IPS-20b (cell line): ENCODE results near the gene NRDC.
A peak's percentile ranks its signal among the peaks of the same experiment; 100 is the strongest.

ENCODE experiments used
- H3K27ac ChIP-seq: one replicate; pipeline ENCODE4 v1.5.1; 2013; ENCODE audit warnings: low read length
- H3K27me3 ChIP-seq: 2 replicates; pipeline ENCODE4 v1.6.1; 2013; ENCODE audit warnings: mild to moderate bottlenecking, low read length, inconsistent platforms; ENCODE audit not compliant: insufficient read depth
- H3K36me3 ChIP-seq: 2 replicates; pipeline ENCODE4 v1.6.1; 2013; ENCODE audit warnings: low read depth, mild to moderate bottlenecking, inconsistent platforms, low read length, moderate library complexity; ENCODE audit not compliant: insufficient read depth
- H3K4me1 ChIP-seq: 2 replicates; pipeline ENCODE4 v1.6.1; 2013; ENCODE audit warnings: mild to moderate bottlenecking, control low read depth, inconsistent platforms, low read length, moderate library complexity; ENCODE audit not compliant: insufficient read depth
- H3K4me3 ChIP-seq: 2 replicates; pipeline ENCODE4 v1.5.1; 2013; ENCODE audit warnings: mild to moderate bottlenecking, low read length, inconsistent platforms
- H3K9ac ChIP-seq: 2 replicates; pipeline ENCODE4 v1.6.1; 2013; ENCODE audit warnings: low read depth, mild to moderate bottlenecking, inconsistent platforms, low read length, moderate library complexity
- H3K9me3 ChIP-seq: 2 replicates; pipeline ENCODE4 v1.6.1; 2013; ENCODE audit warnings: mild to moderate bottlenecking, low read depth, low read length, inconsistent platforms; ENCODE audit not compliant: insufficient read depth

The NRDC gene

DNA sequence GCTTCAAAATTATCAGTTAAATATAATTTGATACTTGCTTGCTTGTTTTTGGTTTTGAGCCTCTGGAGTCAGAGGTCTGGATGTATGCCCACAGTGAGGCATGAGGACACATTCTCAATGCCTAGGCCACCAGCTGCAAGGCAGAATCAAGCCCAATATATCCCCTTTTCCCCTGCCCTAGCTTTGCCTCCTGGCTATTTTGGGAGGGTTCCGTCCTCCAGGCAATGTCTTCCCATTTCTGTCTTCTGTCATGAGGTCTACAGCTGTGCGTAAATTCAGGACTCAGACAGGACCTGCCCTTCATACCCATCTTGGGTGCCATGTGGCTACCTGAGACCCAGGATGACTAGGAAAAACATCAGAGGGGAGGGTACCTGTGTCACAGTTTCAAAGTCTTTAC lies 19.2 kb downstream of the NRDC start:
- Histone ChIP-seq H3K27ac (no peak overlapping the region), H3K4me1 (peaks cover 17% of the 10 kb centered on the region), H3K4me3 (0 out of 2 replicates have a peak overlapping the region, but pooled peaks have one; percentile 31), H3K9ac (0 out of 2 replicates have a peak overlapping the region, but pooled peaks have one; percentile 2), H3K36me3 (peaks cover 4% of the 10 kb centered on the region; the same call in 1 of the 2 replicates), H3K27me3 (no peaks in the 10 kb centered on the region), H3K9me3 (no peaks in the 10 kb centered on the region)

DNA sequence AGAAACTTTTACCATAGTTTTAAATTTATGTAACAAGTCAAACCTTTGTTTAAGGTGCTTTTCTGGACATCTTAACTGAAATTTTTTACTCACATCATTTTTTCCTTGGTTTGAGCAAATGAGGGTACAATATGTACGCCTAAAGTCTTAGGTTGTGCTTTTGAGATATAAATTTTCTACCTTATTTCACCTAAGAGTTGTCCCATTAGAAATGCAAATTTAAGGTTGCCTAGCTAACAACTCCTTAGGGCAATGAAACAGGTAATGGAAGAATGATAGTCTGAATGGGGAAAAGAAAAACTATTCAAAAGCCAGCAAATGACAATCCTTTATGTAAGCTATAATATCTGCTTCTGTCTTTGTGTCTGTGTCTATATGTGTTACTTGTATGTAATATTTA lies 19.6 kb downstream of the NRDC start:
- Histone ChIP-seq H3K27ac (no peak overlapping the region), H3K36me3 (peaks cover 4% of the 10 kb centered on the region; the same call in 1 of the 2 replicates), H3K9me3 (no peaks in the 10 kb centered on the region), H3K4me3 (peak overlapping the region; percentile 31; the same call in 1 of the 2 replicates), H3K9ac (0 out of 2 replicates have a peak overlapping the region, but pooled peaks have one; percentile 2), H3K4me1 (peaks cover 17% of the 10 kb centered on the region), H3K27me3 (no peaks in the 10 kb centered on the region)

DNA sequence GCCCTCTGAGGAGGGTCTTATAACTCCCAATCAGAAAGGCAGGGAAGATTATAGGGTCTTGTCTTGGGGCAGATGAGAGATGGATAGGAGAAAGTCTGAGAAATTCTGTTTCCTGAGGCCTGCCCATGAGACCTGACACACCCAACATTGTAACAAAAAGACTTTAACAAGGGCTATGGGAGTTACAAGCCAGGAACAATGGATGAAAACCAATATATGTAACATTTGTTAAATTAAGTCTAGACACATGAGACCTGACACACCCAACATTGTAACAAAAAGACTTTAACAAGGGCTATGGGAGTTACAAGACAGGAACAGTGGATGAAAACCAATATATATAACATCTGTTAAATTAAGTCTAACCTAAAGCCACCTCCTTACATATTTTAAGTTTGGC lies 21.8 kb downstream of the NRDC start:
- Histone ChIP-seq H3K27me3 (no peaks in the 10 kb centered on the region), H3K4me3 (no peak overlapping the region), H3K36me3 (peaks cover 11% of the 10 kb centered on the region), H3K27ac (no peak overlapping the region), H3K9me3 (no peaks in the 10 kb centered on the region), H3K9ac (no peak overlapping the region), H3K4me1 (peaks cover 17% of the 10 kb centered on the region)

DNA sequence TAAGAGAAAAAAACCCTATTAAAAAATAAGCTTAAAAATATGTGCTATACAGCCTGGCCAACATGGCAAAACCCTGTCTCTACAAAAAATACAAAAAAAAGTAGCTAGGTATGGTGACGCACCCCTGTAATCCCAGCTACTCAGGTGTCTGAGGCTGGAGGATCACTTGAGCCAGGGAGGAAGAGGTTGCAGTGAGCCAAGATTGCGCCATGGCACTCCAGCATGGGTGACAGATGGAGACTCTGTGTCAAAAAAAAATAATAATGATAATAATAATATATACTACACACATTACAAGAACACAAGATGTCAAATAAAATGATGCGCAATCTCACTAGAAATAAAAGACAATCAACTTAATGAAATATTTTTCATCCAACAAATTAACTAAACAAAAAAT lies 22.9 kb downstream of the NRDC start:
- Histone ChIP-seq H3K9me3 (no peaks in the 10 kb centered on the region), H3K9ac (no peak overlapping the region), H3K27ac (no peak overlapping the region), H3K4me1 (peaks cover 17% of the 10 kb centered on the region), H3K4me3 (no peak overlapping the region), H3K27me3 (no peaks in the 10 kb centered on the region), H3K36me3 (peaks cover 11% of the 10 kb centered on the region)

DNA sequence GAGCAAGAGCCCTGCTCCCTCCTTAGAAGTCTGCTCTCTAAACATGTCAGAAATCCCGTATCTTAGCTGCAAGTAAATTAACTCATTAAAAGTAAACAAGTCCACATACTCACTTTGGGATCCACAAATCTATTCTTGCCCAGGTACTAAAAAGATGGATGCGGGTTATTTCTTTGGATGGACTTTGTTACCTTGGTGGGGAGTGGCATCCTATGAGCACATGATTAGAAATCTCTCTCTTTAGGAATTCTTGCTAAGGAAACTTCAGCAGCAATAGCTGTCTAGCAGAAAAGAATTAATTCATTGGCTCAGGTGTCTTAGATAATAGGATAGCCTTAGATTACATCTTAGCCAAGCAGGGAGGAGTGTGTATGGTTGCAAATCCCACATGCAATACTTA lies 25.2 kb downstream of the NRDC start:
- H3K4me3 ChIP-seq: no peak overlapping the region
- no peak overlapping the region for H3K27ac ChIP-seq
- no peaks in the 10 kb centered on the region for H3K27me3 ChIP-seq
- H3K9me3 ChIP-seq: no peaks in the 10 kb centered on the region
- H3K36me3 ChIP-seq: peaks cover 11% of the 10 kb centered on the region
- H3K9ac ChIP-seq: no peak overlapping the region
- H3K4me1 ChIP-seq: peaks cover under 1% of the 10 kb centered on the region

DNA sequence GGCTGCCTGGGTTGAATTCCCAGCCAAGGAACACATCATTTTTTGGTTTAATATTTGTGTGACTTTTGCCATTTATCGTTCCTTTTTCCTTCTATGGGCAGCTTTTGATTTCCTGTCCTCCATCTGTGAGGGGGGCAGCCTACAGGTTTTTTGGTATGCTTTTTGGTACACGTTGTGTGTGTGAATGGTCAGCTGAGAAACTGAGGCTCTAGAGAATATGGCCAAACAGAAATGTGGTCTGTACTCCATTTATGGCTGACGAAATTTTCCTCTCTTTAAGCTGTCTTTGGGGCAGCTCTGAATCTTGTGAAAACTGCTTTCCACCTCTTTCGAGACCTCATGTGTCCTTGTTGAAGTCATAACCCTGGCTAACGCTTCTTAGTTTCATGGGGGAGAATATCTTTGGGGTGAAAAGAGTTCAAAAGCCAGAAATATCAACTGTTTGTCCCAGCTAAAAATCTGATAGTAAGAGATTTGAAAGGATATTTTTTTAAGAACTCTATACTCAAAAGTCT lies 26.6 kb downstream of the NRDC start:
- no peaks in the 10 kb centered on the region for H3K27me3 ChIP-seq
- no peak overlapping the region for H3K9ac ChIP-seq
- H3K36me3 ChIP-seq: peaks cover 11% of the 10 kb centered on the region
- H3K4me1 ChIP-seq: no peaks in the 10 kb centered on the region; the same call in 1 of the 2 replicates
- H3K4me3 ChIP-seq: no peak overlapping the region
- no peaks in the 10 kb centered on the region for H3K9me3 ChIP-seq
- H3K27ac ChIP-seq: no peak overlapping the region

DNA sequence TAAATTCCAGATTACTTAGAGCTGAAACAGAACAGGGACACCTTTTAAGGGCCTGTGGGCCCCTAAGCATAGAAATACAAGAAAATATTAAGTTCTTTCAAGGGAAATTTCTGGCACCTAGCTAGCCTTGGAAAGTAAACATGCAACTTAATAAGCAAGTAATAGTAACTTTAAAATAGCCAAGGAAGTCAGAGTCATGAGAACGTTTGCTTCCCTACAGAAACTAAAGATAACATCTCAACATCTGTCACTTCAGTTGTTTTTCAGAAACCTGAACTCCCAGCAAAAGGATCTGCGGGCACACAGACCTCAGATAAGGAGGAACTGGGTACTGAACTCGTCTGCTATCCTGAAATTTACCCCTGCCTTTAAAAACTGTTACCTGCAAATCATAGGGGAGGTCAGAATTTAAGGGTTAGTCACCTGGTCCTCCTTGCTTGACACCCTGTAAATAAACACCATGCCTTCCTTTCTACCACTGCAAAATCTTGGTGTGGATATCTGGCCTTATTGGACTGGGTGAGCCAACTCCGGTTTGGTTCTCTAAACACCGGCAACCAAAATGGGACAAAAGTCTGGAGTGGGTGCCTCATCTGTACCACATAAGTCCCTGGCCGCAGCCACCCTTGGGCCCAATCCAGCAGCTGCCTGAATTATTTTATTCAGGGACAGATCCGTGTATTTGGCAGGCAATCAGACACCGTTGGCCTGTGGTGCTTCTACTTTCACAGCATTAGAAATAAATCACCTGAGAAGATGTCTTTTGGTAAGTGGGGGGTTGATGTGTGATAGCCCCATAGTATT lies 27.9 kb downstream of the NRDC start:
- H3K9ac ChIP-seq: no peak overlapping the region
- H3K9me3 ChIP-seq: no peaks in the 10 kb centered on the region
- H3K4me1 ChIP-seq: no peaks in the 10 kb centered on the region
- no peak overlapping the region for H3K27ac ChIP-seq
- peaks cover 11% of the 10 kb centered on the region for H3K36me3 ChIP-seq
- H3K27me3 ChIP-seq: no peaks in the 10 kb centered on the region
- H3K4me3 ChIP-seq: no peak overlapping the region

DNA sequence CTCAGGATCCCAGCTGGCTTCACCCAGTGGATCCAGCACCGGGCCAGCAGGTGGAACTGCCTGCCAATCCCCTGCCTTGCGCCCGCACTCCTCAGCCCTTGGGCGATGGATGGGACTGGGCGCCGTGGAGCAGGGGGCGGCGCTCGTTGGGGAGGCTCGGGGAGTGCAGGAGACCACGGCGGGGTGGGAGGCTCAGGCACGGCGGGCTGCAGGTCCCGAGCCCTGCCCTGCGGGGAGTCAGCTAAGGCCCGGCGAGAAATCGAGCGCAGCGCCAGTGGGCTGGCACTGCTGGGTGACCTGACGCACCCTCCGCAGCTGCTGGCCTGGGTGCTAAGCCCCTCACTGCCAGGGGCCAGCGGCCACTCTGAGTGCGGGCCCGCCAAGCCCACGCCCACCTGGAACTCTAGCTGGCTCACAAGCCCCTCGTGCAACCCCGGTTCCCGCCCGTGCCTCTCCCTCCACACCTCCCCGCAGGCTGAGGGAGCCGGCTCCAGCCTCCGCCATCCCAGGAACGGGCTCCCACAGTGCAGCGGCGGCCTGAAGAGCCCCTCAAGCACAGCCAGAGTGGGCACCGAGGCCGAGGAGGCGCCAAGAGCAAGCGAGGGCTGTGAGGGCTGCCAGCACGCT lies 31.1 kb downstream of the NRDC start:
- no peak overlapping the region for H3K4me3 ChIP-seq

DNA sequence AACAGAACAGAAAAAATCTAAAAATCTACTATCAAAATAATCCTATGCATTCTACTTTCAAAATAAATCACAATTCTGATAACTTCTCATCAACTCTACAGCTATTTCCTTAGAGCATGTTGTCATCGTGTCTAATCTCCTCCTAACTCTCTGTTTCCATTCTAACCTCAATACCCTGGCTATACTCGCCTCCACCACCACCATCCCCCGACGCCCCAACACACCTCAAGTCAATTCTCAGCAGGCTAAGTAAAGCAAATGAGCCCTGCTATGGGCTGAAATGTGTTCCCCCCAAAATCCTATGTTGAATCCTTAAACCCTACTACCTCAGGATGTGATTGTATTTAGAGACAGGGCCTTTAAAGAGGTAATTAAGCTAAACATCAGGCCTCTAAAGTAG lies 34.6 kb downstream of the NRDC start:
- Histone ChIP-seq H3K27ac (no peak overlapping the region), H3K4me1 (peaks cover 9% of the 10 kb centered on the region; the same call in 1 of the 2 replicates), H3K27me3 (no peaks in the 10 kb centered on the region)

More for the DNA sequence above, 31.1 kb downstream of the NRDC start:
- no peak overlapping the region for H3K9ac ChIP-seq
- no peaks in the 10 kb centered on the region for H3K9me3 ChIP-seq
- H3K27ac ChIP-seq: no peak overlapping the region
- peaks cover 9% of the 10 kb centered on the region; the same call in 1 of the 2 replicates for H3K4me1 ChIP-seq
- H3K27me3 ChIP-seq: no peaks in the 10 kb centered on the region
- H3K36me3 ChIP-seq: no peaks in the 10 kb centered on the region

DNA sequence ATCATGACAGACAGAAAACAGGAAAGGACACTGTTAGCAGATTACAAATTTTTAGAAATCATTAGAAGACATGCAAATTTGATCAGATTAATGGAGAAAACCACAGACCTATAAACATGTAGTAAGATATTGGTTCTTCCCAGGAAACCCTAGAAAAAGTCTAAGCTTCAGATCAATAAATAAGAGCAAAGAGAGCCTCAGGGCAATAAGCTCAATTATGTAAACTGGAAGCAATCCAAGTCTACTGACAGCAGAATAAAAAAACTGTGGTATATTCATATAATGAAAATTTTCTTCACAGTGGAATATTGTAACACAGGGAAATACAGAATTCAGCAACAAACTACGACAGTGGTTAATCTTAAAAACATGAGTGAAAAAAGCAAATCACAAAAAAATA lies 36.3 kb downstream of the NRDC start:
- no peaks in the 10 kb centered on the region for H3K9me3 ChIP-seq
- no peaks in the 10 kb centered on the region for H3K27me3 ChIP-seq
- no peak overlapping the region for H3K9ac ChIP-seq
- H3K4me1 ChIP-seq: peaks cover 9% of the 10 kb centered on the region; the same call in 1 of the 2 replicates
- no peak overlapping the region for H3K27ac ChIP-seq
- H3K4me3 ChIP-seq: no peak overlapping the region
- peaks cover 33% of the 10 kb centered on the region for H3K36me3 ChIP-seq

More for the DNA sequence above, 34.6 kb downstream of the NRDC start:
- Histone ChIP-seq H3K4me3 (no peak overlapping the region), H3K9me3 (no peaks in the 10 kb centered on the region), H3K9ac (no peak overlapping the region; the same call in 1 of the 2 replicates), H3K36me3 (peaks cover 17% of the 10 kb centered on the region)

DNA sequence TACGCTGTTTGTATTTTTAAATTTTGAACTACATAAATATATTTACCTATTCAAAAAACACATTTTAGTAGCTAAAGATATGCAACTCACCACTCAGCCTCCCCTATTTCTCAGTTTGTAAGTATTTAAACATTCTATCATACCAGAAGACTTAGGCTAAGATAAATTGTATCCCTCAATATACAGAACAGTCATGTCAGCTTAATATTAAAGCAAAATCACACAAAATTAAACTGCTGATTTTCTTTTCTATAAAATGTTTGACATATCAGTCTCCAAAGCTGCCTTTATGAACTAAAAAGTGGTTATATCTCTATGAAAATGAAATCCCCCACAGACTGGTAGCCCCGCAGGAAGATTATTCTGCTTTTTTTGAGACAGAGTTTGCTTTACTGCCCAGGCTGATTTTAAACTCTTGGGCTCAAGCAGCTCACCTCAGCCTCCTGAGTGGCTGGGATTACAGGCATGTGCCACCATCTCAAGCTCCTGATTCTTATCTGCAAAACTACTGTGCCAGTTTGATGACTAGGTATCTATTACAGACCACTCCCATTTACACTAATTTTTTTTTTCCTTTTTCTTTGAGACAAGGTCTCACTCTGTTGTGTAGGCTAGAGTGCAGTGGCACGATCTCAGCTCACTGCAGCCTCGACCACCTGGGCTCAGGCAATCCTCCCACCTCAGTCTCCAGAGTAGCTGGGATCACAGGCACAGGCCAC lies 37.6 kb downstream of the NRDC start:
- H3K27me3 ChIP-seq: no peaks in the 10 kb centered on the region
- H3K9ac ChIP-seq: no peak overlapping the region
- H3K36me3 ChIP-seq: peaks cover 43% of the 10 kb centered on the region
- peaks cover 9% of the 10 kb centered on the region; the same call in 1 of the 2 replicates for H3K4me1 ChIP-seq
- H3K9me3 ChIP-seq: no peaks in the 10 kb centered on the region
- no peak overlapping the region for H3K27ac ChIP-seq
- no peak overlapping the region for H3K4me3 ChIP-seq
